Neural progenitor cell (in vitro differentiated cells): ENCODE data around the gene MOCOS. TPM values are rescaled to one million over a fixed set of nuclear protein-coding genes. Genes with fewer than 3 reads are reported as not detected.

ENCODE experiments used
- DNase-seq: peaks from one replicate; pipeline ENCODE4 v3.0.0-alpha.2; 2016; ENCODE audit warnings: low spot score
- H2AFZ ChIP-seq: fragments of 200-600 bp; sonication (generic); replicated peaks from 2 replicates; pipeline ENCODE4 v1.6.1; 2016; ENCODE audit warnings: antibody characterized with exemption
- H3F3A ChIP-seq: fragments of 200-600 bp; sonication (generic); 2 replicates; pipeline ENCODE4 v1.6.1; 2016; ENCODE audit warnings: antibody characterized with exemption, low read depth
- H3K27ac ChIP-seq: fragments of 200-600 bp; sonication (generic); 2 replicates; pipeline ENCODE4 v1.5.1; 2016; ENCODE audit warnings: mild to moderate bottlenecking
- H3K27me3 ChIP-seq: fragments of 200-600 bp; sonication (generic); 2 replicates; pipeline ENCODE4 v1.6.1; 2016; ENCODE audit warnings: mild to moderate bottlenecking, moderate library complexity
- H3K36me3 ChIP-seq: fragments of 200-600 bp; sonication (generic); 2 replicates; pipeline ENCODE4 v1.5.1; 2016
- H3K4me1 ChIP-seq: fragments of 200-600 bp; sonication (generic); 2 replicates; pipeline ENCODE4 v1.6.1; 2016; ENCODE audit warnings: mixed run types
- H3K4me2 ChIP-seq: fragments of 200-600 bp; sonication (generic); 2 replicates; pipeline ENCODE4 v1.6.1; 2016
- H3K4me3 ChIP-seq: fragments of 200-600 bp; sonication (generic); 2 replicates; pipeline ENCODE4 v1.5.1; 2016
- H3K79me2 ChIP-seq: fragments of 200-600 bp; sonication (generic); 2 replicates; pipeline ENCODE4 v1.6.1; 2016; ENCODE audit warnings: low read depth
- H3K9ac ChIP-seq: fragments of 200-600 bp; sonication (generic); 2 replicates; pipeline ENCODE4 v1.6.1; 2016
- H3K9me3 ChIP-seq: fragments of 200-600 bp; sonication (generic); 2 replicates; pipeline ENCODE4 v1.5.1; 2016; ENCODE audit warnings: low read depth
- H4K20me1 ChIP-seq: fragments of 200-600 bp; sonication (generic); 2 replicates; pipeline ENCODE4 v1.6.1; 2016; ENCODE audit warnings: low read depth
- H3K27ac Mint-ChIP-seq: 3 replicates; pipeline ENCODE4 v1.8.0; 2021; ENCODE audit warnings: mixed read lengths
- H3K27me3 Mint-ChIP-seq: 2 replicates; pipeline ENCODE4 v1.8.0; 2022; ENCODE audit warnings: low read depth, mild to moderate bottlenecking, inconsistent platforms, moderate library complexity, mixed read lengths; ENCODE audit not compliant: insufficient read depth
- H3K36me3 Mint-ChIP-seq: 3 replicates; pipeline ENCODE4 v1.8.0; 2021; ENCODE audit warnings: mixed read lengths
- H3K4me1 Mint-ChIP-seq: 3 replicates; pipeline ENCODE4 v1.8.0; 2021; ENCODE audit warnings: mixed read lengths
- H3K4me3 Mint-ChIP-seq: 3 replicates; pipeline ENCODE4 v1.8.0; 2021; ENCODE audit warnings: mild to moderate bottlenecking, moderate library complexity, mixed read lengths
- H3K9me3 Mint-ChIP-seq: 3 replicates; pipeline ENCODE4 v1.8.0; 2020; ENCODE audit warnings: mixed read lengths
- EZH2 ChIP-seq: fragments of 200-600 bp; sonication (generic); IDR thresholded peaks from 2 replicates; pipeline ENCODE4 v1.6.1; 2017; ENCODE audit warnings: antibody characterized with exemption, mild to moderate bottlenecking, moderate library complexity
- EZH2phosphoT487 ChIP-seq: fragments of 200-600 bp; sonication (generic); IDR thresholded peaks from 2 replicates; pipeline ENCODE4 v1.6.1; 2017; ENCODE audit warnings: antibody characterized with exemption
- total RNA-seq: library from RNA; depleted of rRNA; stranded (reverse); fragments of >200 nt; gene quantifications from 2 replicates; pipeline ENCODE4 v1.2.3, GENCODE V29; 2015; ENCODE audit warnings: low replicate concordance
- TF ChIP-seq, protein P1 (sequence below): fragments of 200-600 bp; sonication (generic); IDR thresholded peaks from 2 replicates; pipeline ENCODE4 v1.5.1; 2017; ENCODE audit warnings: antibody characterized with exemption, mild to moderate bottlenecking

The MOCOS gene
- total RNA-seq, 1 donor from 2014 or later = 0.36 TPM

DNA sequence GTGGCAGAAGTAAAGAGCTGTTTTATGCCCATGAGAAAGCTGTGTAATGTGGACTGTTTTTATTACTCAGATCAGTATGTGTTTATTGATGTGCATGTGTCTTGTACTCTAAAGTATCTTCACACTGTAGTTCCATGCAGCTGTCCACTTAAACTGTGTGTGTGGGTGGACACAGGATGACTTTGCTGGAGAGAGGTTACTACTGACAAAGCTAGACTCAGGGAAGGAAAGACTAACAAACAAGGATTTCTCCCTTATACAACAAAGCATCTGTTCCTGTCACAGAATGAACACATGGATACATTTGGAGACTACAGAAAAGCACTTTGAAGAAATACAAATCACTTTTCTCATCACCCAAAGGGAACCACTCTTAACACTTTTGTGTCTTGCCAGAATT is 120.2 kb downstream of the MOCOS start:
- Histone ChIP-seq H3K4me2 (no peak overlapping the region), H3K4me1 (peaks cover 24% of the 10 kb centered on the region), H3K9ac (no peak overlapping the region), H3K27me3 (no peaks in the 10 kb centered on the region), H2AFZ (no peak overlapping the region), H3K36me3 (no peaks in the 10 kb centered on the region), H3F3A (no peaks in the 10 kb centered on the region), H3K27ac (no peak overlapping the region), H3K4me3 (no peak overlapping the region), H3K79me2 (peaks cover 100% of the 10 kb centered on the region), H4K20me1 (peaks cover 100% of the 10 kb centered on the region), H3K9me3 (no peaks in the 10 kb centered on the region)
- no peak overlapping the region for H3K27ac Mint-ChIP-seq
- no peak overlapping the region for H3K4me3 Mint-ChIP-seq
- H3K36me3 Mint-ChIP-seq = peaks cover 24% of the 10 kb centered on the region
- peaks cover 34% of the 10 kb centered on the region for H3K4me1 Mint-ChIP-seq
- no peak for DNase-seq
- TF ChIP-seq, protein P1, sequence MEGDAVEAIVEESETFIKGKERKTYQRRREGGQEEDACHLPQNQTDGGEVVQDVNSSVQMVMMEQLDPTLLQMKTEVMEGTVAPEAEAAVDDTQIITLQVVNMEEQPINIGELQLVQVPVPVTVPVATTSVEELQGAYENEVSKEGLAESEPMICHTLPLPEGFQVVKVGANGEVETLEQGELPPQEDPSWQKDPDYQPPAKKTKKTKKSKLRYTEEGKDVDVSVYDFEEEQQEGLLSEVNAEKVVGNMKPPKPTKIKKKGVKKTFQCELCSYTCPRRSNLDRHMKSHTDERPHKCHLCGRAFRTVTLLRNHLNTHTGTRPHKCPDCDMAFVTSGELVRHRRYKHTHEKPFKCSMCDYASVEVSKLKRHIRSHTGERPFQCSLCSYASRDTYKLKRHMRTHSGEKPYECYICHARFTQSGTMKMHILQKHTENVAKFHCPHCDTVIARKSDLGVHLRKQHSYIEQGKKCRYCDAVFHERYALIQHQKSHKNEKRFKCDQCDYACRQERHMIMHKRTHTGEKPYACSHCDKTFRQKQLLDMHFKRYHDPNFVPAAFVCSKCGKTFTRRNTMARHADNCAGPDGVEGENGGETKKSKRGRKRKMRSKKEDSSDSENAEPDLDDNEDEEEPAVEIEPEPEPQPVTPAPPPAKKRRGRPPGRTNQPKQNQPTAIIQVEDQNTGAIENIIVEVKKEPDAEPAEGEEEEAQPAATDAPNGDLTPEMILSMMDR = no peak
- TF ChIP-seq EZH2phosphoT487 (no peak), EZH2 (no peak)
- H3K9me3 Mint-ChIP-seq = no peaks in the 10 kb centered on the region
- peaks cover 2% of the 10 kb centered on the region for H3K27me3 Mint-ChIP-seq

DNA sequence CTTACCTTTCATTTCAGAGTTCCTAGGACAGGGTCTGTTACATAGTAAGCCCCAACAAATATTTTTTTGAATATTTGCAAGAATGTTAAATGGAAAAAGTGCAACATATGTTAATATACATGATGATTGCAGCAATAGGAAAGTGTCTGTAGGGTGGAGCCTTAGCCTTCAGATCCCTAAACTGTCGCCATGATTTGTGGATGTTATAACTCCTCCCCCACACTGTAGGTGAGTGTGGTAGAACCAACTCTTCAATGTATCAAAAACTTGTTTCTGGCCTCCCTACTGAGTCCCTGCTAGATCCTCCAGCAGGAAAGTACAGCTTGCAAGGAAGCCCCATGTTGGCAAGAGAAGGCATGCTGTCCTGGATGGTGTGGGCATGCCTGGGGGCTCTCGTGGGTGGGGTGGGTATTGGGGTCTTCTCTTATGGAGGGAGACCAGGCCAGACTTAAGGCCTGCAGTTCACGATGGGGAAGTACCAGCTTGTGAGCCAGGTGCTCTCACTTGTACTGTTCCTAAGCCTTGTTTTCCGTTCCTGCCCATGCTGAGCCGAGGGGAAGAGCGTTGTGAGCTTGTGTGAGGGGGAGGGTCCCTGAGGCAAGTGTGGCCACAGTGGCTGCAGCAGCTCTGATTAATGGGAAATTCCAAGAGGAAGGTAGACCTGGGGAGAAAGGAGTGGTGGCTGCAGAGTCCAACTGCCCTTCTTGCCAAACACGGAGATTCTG is 121.6 kb downstream of the MOCOS start:
- Histone ChIP-seq H2AFZ (no peak overlapping the region), H3K4me1 (peaks cover 14% of the 10 kb centered on the region), H3K9ac (no peak overlapping the region), H3K36me3 (no peaks in the 10 kb centered on the region), H3K4me2 (no peak overlapping the region), H3K9me3 (no peaks in the 10 kb centered on the region), H3F3A (peaks cover 7% of the 10 kb centered on the region), H3K4me3 (no peak overlapping the region), H3K27me3 (no peaks in the 10 kb centered on the region), H3K79me2 (peaks cover 100% of the 10 kb centered on the region), H3K27ac (no peak overlapping the region), H4K20me1 (peaks cover 100% of the 10 kb centered on the region)
- H3K27ac Mint-ChIP-seq = no peak overlapping the region
- TF ChIP-seq EZH2 = no peak
- TF ChIP-seq, protein P1 = no peak
- TF ChIP-seq EZH2phosphoT487 = no peak
- no peak overlapping the region for H3K4me3 Mint-ChIP-seq
- peaks cover 22% of the 10 kb centered on the region for H3K4me1 Mint-ChIP-seq
- H3K36me3 Mint-ChIP-seq = peaks cover 25% of the 10 kb centered on the region
- no peaks in the 10 kb centered on the region for H3K27me3 Mint-ChIP-seq
- DNase-seq = no peak
- H3K9me3 Mint-ChIP-seq = no peaks in the 10 kb centered on the region

DNA sequence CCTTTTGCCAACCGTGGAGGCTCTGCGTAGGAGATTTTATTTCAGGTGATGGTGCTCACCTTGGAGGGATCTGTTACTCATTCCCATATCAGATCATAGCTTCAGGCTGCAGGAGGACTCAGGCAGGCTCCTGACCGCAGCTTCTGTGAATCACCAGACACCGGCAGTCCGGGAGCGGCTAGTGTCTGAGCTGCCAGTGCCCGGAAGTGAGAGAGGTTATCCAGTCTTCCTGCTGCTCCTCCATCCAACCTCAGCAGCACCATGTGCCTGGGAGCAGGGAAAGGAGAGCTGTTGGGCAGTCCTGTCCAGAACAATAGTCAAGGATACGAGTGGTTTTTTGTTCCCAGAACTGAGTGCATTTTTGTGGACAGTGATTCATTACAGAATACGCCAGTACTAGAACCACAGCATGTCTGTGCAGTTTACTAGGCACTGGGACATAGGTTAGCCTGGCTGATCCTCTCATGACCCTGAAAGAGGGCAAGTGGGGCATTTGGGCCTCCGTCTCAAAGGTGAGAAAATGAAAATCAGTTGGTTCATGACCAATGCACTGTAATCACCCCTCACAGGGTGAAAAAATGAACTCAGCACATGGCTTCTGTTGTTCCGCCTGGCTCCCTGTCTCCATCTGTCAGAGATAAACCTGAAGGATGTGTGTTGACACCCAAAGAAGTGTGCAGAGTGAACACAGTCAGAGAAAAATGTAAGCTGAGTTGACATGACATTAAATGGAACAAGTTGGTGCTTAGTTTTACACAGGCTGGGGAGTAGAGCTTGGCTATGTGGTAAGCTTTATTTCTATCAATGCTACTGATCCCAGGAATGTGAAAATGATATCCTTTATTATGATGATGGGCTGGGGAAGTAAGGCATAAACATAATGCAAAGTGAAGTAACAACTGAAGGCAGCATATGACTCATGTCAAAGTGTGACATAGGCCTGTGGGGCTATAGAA is 122.4 kb downstream of the MOCOS start:
- Histone ChIP-seq H3K4me1 (peaks cover 23% of the 10 kb centered on the region), H3K4me2 (no peak overlapping the region), H3K27me3 (no peaks in the 10 kb centered on the region), H2AFZ (no peak overlapping the region), H3K27ac (no peak overlapping the region), H3F3A (peaks cover 16% of the 10 kb centered on the region), H3K9ac (no peak overlapping the region), H3K36me3 (no peaks in the 10 kb centered on the region), H3K79me2 (peaks cover 100% of the 10 kb centered on the region), H4K20me1 (peaks cover 100% of the 10 kb centered on the region), H3K4me3 (no peak overlapping the region), H3K9me3 (no peaks in the 10 kb centered on the region)
- Mint-ChIP-seq H3K36me3 (peaks cover 25% of the 10 kb centered on the region), H3K27ac (no peak overlapping the region), H3K4me3 (no peak overlapping the region), H3K9me3 (no peaks in the 10 kb centered on the region), H3K4me1 (peaks cover 30% of the 10 kb centered on the region), H3K27me3 (no peaks in the 10 kb centered on the region)
- TF ChIP-seq EZH2phosphoT487 (no peak), EZH2 (no peak)
- TF ChIP-seq, protein P1 = no peak
- DNase-seq = no peak
